ENCODE data around the gene MON1B.
"Not testable (repeated sequence)": the region's sequence is repeated elsewhere in the genome, so short reads cannot be mapped to it uniquely, and the experiment has no call there.

The MON1B gene

DNA sequence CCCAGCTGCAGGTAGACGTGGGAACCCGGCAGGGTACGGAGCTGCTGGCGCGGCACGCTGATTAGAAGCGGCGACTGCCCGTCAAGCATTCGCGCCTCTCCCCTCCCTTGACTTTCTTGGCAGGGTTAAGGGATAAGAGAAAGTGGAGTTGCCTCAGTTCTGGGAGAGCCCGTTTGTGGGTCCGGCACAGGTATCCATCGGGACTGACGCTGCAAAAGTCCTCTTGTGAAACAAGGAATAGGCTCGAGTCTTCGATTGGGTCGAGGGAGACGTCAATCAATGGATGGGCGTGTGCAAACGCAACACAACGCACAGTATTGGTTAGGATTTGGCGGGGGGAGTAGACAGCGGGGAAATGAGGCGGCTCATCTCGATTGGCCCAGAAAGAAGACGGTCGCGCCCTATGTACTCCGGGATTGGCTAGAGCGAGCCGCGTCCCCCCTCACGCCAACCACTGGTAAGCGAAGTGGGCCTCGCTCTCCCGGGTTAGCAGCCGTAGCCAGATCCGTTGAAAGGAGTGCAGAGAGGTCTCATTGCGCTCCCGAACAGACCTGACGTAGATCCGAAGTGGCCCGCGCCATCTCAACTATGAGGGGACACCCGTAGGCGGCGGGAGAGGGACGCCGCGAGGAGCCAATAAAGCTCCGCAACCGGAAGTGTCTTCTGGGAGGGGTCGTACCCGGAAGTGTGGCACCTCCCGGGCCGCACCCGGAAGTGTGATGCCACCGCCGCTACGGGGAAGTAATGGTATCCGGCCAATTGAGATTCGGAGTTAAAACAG lies at the start of gene MON1B:
Gene MON1B, plus strand, starts transcription at position 713 of the 781 bp plus-strand sequence. CDS start 296 bp downstream, outside the sequence.
- peak; percentile 87 to 92 for DNase-seq (ENCODE audit: low read depth in 2 of 2)

DNA sequence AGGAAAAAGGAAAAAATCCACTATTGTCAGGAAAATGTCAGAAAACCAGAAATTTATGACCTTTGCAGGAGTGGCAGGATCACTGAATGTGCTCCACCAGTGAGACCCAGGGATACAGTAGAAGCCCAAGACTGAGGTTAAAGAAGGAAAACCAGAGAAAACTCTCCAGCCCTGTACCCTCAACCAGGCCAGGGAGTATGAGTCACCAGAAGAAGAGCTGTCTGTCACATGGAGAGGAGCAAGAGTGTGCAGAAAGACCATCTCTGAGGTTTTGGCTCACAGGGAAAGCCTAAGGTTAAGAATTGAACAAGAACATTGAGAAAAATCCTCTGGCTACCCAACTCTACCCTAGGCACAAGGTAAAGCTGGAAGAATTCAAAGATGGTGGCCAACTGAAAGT lies 47.6 kb upstream of the MON1B start:
- no peak for DNase-seq (ENCODE audit: low read depth in 2 of 2)

DNA sequence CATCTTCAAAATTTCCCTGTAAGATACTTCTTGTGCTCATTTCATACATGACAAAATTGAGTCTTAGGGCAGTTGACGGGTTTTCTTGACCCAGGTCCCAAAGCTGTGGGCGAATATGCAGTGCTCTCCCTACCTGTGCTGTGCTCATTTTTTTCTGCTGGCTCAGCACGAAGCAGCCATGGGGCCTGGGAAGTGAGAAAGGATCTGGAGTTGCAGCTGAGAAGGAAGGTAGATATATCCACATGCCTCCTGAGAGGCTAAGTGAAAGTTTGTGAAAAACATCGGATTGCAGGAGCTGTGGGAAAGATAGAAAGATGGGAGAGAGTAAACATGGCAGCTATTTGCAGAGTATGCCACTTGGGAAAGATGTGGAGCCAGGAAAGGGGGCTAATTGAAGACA lies 42.9 kb upstream of the MON1B start:
- no peak for DNase-seq (ENCODE audit: low read depth in 2 of 2)

DNA sequence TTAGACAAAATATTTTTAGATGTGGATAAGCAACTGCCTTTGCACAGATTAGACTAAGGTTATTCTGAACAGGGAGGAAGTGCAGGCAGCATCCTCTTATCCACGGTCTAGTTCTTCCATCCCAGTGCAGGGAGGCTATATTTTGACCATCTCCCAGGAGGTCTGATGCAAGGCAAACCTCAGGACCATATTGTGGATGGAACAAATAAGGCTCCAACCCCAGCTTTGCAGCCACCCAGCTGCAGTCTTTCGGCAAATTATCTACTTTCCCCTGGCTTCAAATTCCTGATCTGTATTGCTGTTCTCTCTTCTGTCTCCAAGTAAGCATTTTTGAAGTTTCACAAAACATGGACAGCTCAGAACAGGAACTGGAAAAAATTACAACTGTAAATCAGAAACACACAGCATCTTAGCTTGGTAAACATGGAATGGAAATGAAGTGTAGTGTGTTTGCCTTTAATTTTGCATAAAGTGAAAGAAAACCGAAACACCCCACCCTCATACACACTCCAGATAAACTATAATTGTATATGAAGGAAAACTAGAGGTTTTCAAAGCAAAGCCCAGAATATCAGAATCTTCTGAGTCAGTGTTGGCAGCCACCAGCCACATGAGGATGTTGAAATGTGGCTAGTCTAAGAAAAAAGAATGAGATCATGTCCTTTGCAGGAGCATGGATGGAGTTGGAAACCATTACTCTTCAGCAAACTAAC lies 33.5 kb upstream of the MON1B start:
- DNase-seq (ENCODE audit: low read depth in 2 of 2) = no peak

DNA sequence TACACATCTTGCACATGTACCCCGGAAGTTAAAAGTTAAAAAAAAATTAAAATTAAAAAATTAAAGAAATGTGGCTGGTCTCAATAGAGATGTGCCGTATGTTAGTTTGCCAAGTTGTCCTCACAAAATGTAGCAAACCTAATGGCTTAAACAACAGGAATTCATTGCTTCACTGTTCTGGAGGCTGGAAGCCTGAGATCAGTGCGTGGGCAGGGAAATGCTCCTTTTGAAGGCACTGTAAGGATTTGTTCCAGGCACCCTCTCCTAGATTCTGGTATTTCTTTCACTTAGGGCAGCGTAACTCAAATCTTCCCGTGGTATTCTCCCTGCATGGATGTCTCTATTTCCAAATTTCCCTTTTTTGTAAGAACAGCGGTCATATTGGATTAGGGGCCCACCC lies 32.7 kb upstream of the MON1B start:
- DNase-seq (ENCODE audit: low read depth in 2 of 2) = no peak

DNA sequence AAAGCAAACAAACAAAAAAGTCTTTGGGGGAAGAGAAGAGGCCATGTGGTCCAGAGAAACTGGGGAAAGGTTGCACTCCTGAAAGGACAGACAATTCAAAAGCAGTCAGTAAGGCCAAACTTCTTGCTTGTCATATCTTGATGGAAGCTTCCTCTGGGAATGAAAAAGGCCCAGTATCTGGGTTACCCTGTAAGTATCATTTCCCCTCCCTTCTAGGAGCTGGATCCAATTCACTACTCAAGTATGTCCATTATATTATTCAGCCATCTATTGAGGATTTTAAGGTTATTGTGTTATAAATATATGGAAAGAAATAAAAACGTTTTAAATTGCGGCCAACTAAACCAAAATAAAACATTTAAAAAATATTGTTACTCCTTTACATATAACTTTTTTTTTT lies 26.0 kb upstream of the MON1B start:
- DNase-seq (ENCODE audit: low read depth in 2 of 2) = no peak

DNA sequence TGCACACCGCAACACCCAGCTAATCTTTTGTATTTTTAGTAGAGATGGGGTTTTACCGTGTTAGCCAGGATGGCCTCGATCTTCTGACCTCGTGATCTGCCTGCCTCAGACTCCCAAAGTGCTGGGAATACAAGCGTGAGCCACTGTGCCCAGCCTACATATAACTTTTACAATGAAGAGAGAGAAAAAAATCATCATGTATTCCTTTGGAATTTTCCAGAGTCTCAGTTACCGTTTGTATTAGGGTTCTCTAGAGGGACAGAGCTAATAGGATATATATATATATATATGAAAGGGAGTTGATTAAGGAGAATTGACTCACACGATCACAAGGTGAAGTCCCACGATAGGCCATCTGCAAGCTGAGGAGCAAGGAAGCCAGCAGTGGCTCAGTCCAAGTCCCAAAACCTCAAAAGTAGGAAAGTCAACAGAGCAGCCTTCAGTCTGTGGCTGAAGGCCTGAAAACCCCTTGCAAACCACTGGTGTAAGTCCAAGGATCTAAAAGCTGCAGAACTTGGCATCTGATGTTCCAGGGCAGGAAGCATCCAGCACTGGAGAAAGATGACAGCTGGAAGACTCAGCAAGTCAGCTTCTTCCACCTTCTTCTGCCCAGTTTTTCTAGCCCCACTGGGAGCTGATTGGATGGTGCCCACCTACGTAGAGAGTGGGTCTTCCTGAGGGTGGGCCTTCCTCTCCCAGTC lies 25.3 kb upstream of the MON1B start:
- DNase-seq (ENCODE audit: low read depth in 2 of 2) = not testable (repeated sequence)

DNA sequence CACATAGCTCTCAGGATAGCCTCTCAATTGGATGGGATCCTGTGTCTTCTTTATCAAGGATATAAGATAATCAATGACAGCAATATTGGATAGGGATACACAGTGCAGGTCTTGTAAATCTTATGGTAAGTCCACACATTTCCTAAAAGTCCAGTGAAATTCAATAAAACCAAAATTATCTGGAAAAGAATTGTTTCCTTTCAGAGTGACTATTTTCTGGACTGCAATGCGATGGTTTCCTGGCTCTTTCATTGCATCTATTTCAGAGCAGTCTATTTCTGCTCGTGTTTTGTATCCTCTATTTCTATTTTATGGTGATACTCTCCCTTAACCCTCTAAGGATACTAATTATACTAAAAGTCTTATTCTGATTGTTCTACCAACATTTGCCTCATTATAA lies 24.3 kb upstream of the MON1B start:
- no peak for DNase-seq (ENCODE audit: low read depth in 2 of 2)

DNA sequence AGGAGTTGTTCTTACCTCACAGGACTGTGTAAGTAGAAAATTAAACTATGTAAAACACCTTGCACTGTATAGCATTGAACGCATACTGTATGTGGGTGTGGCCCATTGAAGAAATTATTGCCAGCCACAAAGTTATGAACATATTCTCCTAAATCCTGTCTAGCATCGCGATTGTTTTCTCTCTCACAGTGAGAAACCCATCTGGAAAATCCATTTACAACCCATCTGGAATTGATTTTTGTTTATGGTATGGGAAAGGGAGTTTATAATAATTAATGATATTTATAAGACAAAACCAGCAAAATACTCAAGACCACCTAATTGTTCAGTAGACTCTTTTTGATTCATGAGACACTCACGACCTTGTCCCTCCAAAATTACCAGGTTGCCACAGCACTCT lies 22.1 kb upstream of the MON1B start:
- DNase-seq (ENCODE audit: low read depth in 2 of 2) = no peak

DNA sequence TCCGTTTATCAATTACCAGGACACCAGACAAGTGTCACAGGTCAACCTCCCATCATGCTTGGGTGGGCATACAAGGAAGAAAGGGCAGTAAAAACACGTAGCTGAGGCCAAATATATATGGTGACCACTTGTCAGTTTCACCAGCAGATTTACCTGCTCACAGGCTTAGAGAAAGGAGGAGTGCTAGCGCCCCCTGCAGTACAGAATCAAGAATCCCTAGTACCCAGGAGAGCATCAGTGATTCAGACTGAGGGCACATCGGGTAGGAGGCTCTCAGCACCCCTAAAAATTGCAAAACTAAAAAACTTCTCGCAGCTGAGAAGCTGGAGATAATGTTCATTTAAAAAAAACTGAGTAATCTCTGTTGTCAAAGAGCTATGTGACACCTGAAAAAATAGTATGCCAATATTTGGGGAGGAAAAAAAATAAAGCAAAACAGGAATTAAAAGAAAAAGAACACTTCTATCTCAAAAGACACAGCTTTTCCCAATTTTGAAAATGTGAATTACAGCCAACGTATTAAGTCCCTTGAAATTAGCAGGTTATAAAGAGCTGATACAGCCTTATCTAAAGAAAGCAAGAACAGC lies 21.2 kb upstream of the MON1B start:
- peak in 1 of 2 donors; percentile 14 for DNase-seq (ENCODE audit: low read depth in 2 of 2)

DNA sequence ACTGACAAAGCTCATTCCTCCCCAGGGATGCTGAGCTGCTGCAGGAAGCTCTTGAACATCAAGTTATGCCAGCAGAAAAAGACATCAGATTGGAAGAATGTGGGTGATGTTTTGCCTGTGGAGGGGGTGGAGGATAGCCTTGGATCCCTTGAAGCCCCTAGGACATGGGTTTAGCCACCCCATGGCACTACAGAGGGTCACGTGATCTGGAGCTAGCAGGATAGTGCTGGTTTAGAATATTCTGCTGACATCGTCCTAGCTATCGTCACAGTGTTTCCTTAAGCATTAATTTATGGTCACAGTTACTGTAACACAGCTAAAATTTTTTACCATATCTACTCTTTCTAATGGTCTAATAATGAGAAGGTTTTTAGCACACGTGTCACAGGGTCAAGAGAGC lies 20.2 kb upstream of the MON1B start:
- DNase-seq (ENCODE audit: low read depth in 2 of 2) = no peak

DNA sequence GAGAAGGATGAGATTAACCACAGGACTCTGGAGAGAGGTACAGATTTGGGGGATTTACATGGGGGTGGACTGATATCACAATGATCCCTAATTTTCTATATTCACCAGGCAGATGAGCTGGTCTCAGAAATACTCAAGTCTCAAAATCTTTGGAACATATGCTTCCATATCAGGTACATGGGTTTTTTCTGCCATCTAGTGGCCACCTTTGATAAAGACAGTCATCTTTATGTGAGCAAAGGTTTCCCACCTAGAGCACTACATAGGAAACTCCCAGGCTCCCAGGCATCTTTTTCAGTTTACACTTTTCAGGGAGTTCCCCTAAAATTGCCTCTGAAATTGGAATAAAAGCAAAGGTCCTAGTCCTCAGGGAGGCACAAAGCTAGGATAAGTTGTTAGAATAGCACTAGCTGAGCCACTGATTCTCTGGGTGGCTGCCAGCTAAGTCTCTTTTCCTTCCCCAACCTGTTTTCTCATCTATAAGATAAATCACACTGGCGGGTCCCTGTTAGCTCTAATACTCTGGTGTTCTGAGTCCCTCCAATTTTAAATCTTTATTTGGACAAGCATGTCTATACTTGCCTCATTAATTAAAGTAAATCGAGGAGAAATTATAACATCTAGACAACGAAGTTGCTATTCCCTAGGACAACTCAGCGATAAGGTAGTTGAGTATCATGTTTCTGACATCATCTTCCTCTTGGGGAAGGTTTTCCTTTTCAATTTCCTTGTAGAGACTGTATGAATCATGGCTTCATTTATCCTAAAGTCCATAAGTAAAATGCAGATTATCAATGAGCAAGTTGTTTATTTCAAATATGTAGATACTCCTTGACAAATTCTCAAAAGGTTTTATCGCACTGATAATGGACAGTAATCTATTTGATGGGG lies 19.0 kb upstream of the MON1B start:
- no peak for DNase-seq (ENCODE audit: low read depth in 2 of 2)

DNA sequence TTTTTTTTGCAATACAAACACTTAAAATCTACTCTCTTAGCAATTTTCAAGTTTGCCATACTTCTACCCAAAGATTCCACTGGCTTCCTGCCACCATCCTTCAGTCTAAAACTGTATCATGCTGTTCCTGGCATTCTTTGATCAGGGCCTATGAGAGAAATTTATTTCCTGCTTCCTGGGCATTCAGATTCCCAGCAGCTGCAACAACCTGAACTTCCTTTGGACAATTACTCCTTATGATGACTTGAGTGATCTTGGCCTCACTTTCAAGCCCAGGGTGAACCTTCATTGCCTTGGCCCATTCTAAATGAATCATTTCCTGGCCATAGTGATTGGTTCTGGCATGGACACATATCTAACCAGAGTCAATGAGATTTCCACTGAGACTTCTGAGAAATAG lies 18.0 kb upstream of the MON1B start:
- DNase-seq (ENCODE audit: low read depth in 2 of 2) = no peak

DNA sequence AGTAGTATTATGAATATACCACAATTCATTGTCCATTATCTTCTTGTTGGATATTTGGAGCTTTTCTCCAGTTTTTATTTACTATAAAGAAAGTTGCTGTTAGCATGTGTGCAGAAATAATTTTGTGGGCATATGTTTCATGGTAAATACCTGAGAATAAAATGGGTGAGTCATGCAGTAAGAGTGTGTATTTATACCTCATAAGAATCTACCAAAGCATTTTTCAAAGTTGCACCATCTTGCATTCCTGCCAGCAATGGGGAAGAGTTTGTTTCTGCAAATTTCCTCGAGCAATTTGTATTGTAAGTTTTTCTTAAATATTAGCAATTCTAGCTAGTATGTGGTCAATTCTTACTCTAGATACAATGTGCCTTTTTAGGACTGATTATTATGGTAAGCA lies 7.9 kb upstream of the MON1B start:
- DNase-seq (ENCODE audit: low read depth in 2 of 2) = no peak

DNA sequence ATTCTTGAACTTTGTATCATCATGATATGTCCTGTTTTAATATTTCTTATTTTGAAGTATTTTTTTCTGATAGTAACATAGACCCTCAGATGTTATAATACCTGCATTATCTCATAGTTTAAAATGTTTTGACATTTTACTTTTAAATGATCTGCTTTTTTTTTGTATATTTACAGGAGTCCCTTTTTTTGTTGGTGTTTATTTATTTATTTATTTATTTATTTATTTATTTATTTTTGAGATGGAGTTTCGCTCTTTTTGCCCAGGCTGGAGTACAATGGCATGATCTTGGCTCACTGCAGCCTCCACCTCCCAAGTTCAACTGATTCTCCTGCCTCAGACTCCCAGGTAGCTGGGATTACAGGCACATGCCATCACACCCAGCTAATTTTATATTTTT lies 4.7 kb upstream of the MON1B start:
- DNase-seq (ENCODE audit: low read depth in 2 of 2) = not testable (repeated sequence)

DNA sequence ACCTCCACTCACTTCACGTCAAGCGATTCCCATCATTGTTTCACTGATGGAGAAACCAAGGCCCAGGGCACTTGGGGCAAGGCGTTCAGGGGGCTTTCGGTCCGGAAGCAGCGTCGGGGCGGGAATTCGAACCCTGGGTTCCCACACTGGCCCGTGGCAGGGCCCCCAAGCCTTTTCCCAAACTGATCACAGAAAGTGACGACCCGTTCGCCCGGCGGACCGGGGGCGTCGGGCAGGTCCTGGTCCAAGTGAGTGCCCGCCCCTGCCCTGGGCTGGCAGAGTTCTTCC lies 856 bp upstream of the MON1B start:
- no peak for DNase-seq (ENCODE audit: low read depth in 2 of 2)

DNA sequence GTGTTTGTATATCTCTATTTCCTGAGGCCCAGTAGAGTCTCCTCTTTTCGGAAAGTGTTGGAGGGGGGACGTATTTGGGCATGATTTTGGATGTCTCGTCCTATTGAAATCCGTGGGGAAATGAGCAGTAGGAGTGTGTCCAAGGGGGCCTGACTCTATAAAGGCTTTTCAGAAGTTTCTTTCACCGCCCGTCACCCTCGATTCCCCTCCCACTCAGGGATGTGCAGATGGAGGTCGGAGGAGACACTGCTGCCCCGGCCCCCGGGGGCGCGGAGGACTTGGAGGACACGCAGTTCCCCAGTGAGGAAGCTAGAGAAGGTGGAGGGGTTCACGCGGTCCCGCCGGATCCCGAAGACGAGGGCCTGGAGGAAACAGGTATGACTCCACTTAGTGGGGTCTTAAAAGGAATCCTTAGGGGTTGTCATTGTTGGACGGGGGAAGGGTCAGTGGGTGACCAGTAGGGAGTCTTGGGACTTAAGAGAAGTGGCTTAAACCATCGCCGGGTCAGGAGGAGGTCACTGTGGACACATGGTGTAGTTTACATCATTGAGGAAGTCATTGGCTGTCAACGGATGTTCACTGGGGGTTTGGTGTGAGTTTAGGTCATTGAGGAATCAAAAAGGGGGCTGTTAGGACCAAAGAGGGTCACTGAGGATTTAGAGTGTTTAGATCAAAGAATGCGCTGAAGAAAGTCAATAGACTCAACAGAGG lies 424 bp downstream of the MON1B start:
- no peak for DNase-seq (ENCODE audit: low read depth in 2 of 2)

DNA sequence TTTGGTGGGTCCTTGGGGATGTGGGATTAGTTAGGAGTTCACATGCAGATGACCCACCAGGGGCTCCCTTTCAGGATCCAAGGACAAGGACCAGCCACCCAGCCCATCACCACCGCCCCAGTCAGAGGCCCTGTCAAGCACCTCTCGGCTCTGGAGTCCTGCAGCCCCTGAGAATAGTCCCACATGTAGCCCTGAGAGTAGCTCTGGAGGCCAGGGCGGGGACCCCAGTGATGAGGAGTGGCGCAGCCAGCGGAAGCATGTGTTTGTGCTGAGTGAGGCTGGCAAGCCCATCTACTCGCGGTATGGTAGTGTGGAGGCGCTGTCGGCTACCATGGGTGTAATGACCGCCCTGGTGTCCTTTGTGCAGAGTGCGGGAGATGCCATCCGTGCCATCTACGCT lies 2.4 kb downstream of the MON1B start:
- DNase-seq (ENCODE audit: low read depth in 2 of 2) = no peak

DNA sequence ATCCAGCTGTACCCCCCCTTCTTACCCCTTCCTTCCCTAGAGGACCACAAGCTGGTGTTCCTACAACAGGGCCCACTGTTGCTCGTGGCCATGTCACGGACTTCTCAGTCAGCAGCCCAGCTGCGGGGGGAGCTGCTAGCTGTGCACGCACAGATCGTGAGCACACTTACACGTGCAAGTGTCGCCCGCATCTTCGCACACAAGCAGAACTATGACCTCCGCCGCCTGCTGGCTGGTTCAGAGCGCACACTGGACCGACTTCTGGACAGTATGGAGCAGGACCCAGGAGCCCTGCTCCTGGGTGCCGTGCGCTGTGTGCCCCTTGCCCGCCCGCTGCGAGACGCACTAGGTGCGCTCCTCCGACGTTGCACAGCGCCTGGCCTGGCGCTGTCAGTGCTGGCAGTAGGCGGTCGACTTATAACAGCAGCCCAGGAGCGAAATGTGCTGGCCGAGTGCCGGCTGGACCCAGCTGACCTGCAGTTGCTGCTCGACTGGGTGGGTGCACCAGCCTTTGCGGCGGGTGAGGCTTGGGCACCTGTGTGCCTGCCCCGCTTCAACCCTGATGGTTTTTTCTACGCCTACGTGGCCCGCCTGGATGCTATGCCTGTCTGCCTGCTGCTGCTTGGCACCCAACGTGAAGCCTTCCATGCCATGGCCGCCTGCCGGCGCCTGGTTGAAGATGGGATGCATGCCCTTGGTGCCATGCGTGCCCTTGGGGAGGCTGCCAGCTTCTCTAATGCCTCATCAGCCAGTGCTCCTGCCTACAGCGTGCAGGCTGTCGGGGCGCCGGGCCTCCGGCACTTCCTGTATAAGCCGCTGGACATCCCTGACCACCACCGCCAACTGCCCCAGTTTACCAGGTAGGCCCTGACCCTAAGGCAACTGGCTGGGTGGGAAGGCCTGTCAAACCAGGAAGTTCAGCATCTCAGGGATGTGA lies 3.6 kb downstream of the MON1B start:
- DNase-seq (ENCODE audit: low read depth in 2 of 2) = no peak

DNA sequence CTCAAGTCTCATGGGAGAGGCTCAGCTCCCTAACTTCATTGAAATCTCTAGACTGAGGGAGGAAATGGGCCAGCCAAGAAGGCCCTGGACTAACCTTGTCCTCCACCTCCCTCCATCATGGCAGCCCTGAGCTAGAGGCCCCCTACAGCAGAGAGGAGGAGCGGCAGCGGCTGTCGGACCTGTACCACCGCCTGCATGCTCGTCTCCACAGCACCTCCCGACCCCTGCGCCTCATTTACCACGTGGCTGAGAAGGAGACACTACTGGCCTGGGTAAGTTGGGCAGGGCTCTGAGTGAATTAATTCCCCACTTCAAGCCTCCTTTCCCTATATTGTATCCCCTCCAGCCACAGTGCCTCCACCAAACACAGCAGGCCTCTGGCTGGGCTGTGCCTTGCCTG lies 4.4 kb downstream of the MON1B start:
- no peak for DNase-seq (ENCODE audit: low read depth in 2 of 2)

Data from stimulated activated CD8-positive, alpha-beta memory T cell treated with anti-CD3 and anti-CD28 coated beads, Interleukin-2, amount 100 ng/mL, for 1 hour (primary cell).